ENCODE measurements around the gene ERBB2.
"Not testable (repeated sequence)": the region's sequence is repeated elsewhere in the genome, so short reads cannot be mapped to it uniquely, and the experiment has no call there.

The ERBB2 gene

DNA sequence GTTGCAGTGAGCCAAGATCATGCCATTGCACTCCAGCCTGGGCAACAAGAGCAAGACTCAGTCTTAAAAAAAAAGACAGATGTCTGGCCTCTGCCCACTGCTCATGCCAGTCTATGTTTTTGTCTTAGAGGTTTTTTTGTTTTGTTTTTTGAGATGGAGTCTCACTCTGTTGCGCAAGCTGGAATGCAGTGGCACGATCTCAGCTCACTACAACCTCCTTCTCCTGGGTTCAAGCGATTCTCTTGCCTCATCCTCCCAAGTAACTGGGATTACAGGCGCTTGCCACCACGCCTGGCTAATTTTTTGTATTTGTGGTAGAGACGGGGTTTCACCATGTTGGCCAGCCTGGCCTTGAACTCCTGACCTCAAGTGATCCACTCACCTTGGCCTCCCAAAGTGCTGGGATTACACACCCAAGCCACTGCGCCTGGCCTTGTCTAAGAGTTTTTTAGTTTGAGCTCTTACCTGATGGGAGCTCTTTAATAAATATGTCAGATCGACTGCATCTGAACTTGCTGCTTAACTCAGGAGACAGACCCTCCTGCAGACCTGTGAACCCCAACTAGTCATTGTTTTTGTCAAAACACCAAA is 48.7 kb downstream of the ERBB2 start:
- not testable (repeated sequence) for FAIRE-seq

DNA sequence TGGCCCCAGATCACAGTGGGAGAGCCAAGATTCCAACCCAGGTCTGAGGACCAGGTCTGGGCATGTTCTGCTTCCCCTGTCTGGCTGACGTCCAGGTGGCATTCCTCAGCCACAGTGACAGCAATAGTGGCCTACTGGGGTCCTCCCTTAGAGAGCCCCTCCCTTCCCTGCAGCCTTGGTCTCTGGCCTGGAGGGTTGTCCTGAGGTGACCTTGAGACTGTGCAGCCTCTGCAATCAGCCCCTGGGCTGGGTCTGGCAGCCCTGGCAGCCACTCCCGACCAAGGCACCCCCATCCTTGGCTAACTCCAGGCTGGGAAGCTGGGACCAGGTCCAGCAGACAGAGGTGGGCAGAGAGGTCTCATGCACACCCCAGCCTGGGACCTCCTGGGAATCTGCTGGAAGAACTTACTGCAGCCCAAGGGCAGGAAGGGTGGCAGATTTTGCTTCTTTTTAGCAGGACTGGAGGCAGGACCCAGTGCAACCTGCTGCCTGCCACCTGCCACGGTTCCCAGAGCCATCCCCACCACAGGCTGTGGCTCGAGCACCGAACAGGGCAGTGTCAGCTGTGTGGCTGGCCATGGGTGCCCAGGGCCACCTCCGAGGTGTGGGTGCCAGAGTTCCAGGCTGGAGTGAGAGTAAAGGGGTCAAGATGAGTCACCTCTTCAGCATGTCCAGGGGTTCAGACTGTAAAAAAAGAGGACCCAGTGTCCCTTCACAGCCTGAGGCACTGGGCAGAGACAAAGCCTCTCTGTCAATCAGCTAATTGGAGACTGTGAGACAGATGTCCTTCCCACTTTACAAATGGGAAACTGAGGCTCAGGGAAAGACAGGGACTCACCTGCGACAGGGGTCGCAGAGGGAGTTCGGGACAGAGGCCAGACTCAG is 50.5 kb downstream of the ERBB2 start:
- FAIRE-seq = no peak

DNA sequence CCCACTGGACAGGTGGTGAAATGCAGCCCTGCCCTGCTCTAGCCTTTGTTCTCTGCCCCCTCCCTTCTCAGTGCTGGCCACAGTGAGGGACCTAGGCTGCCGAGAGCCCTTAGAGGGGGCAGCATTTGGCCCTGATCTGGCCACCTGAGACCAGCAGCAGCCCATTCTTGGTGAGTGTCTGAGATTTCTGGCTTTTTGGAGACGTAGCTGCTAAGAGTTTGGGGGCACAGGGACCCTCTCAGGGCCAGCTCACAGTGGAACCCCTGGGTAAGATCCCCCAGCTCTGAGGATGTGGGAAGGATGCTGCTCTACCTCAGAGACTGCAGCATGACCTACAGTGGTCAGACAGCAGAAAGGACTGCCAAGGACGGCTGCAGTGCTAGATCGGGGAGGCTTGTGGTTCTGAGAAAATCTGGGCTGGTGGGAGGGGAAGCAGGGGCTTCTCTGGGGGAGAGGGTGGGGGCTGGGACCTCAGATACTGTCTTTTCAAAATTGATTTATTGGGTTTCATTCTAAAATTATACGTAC is 51.2 kb downstream of the ERBB2 start:
- no peak for FAIRE-seq

DNA sequence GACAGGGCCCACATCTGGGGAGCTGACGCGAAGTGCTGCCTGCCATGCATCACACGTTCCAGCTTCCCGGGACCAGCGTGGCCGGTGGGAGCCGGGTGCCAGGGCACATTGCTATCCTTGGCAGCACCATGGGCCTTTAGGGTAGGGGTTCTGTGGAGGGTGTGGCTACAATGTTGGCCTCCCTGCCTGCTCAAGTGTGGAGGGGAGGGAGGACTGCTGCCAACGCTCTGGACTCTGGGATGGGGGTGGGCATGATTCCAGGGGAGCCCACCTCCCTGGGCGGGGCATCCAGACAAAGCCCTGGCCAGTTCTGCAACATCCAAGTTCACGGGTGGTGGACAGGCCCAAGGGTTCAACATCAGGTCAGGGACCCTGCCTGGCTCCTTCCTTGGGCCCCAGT is 51.8 kb downstream of the ERBB2 start:
- no peak for FAIRE-seq

DNA sequence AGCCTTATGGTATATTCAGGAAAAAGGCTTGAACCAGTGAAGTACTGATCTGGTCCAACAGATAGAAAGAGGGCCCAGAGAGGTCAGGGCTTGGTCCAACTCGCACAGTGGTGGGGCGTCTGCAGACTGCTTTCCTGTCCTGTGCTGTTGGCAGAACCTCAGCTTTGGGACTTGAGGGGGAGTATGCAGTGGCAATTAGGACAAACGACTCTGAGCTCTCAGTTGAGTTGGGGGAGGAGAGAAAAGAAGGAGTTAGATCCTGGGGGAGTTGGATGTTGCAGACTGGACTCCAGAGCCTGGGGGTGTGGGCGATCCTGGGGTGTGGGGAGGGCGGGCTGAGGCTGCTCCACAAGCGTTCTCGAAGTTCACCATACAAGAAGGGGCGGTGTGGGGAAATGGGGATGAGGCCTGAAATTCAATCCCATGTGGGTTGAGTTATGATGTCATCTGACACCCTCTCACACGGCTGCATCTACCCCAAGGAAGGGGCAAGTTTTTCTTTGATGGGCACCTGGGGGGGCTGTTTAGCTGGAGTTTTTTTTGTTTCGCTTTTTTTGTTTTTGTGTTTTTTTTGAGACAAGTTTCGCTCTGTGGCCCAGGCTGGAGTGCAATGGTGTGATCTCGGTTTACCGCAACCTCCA is 52.5 kb downstream of the ERBB2 start:
- FAIRE-seq = no peak

DNA sequence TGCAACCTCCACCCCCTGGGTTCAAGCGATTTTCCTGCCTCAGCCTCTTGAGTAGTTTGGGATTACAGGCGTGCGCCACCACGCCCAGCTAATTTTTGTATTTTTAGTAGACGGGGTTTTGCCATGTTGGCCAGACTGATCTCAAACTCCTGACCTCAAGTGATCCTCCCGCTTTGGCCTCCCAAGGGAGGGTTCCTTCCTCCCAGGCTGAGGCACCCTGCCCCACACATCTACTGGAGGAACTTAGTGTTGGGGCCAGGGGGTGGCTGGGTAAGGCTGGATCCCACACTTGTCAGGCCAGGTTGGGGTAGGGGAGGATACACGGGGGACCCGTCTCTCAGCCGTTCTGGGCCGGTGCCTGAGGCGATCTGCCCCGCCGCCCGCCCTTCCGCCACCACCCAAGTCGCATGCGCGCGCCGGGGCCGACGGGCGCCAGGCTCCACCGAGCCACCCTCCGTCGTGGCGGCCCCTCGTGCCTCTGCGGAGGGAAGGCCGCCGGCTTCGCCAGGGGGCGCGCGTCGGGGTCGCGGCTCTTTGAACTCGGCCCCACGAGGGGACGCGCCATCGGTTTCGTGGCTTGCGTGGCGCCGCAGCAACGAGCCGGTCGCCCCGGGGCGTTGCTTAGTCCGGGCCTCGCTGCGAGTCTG is 53.8 kb downstream of the ERBB2 start:
- no peak for FAIRE-seq

DNA sequence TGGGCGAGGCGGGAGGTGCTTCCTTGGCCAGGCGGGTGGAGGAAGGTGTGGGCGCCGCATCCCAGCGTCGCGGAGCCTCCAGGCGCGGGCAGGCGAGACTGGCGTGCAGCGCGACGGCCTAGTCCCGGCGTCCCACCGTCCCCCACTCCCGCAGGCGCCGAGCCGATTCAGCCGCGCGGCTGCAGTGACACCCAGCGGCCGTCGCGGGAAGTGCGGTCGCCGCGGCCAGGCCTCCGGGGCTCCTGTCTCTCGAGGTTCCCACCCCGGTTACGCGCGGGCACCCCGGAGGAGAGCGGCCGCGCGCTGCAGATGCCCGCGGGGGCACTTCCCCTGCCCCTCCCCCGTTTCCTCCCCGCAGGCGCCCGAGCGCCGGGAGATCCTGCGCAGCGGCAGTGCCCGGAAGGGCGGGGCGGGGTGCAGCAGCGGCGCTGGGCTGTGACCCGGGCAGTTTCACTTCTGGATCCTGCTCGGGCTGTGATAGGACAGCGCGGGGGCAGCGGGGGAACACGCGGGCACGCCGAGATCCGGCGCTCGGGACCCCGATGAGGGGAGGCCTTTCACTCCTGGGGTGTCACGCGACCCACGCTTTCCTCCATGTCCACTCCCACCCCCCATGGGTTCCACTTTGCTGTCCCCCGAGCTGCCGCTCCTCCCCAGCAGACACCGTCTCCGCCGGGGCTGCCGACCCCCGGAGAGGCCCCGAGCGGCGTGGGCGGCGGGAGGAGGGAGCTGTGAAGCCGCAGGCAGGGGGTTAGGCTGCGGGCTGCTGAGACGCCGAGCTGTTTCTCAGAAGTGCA is 54.5 kb downstream of the ERBB2 start:
- no peak for FAIRE-seq

DNA sequence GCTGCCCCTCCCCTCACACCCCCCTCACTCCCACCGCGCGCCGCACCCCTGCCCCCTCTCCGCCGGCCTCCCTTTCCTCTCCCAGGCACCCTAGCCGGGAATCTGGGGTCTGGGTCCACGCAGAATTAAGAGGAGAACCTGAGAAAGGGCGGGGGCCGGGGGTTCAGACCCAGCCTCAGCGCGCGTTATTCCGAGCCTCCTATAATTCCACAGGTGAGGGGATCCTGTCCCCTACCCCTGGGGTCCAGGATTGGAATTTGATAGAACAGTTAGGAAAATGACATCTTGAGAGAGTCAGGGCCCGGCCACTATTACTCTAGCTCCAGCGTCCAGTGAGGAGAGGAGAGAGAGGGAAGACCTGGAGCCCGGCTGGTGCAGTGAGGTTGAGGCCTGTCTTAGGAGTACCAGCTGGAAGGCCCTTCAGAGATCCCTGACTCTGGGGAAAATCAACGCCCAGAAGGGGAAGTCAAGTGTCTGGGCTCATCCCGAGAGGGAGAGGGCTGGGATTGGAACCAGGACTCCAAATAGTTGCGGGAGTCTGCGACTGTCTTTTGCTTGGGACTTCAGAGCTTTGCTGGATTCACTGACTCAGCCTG is 55.2 kb downstream of the ERBB2 start:
- FAIRE-seq = no peak

DNA sequence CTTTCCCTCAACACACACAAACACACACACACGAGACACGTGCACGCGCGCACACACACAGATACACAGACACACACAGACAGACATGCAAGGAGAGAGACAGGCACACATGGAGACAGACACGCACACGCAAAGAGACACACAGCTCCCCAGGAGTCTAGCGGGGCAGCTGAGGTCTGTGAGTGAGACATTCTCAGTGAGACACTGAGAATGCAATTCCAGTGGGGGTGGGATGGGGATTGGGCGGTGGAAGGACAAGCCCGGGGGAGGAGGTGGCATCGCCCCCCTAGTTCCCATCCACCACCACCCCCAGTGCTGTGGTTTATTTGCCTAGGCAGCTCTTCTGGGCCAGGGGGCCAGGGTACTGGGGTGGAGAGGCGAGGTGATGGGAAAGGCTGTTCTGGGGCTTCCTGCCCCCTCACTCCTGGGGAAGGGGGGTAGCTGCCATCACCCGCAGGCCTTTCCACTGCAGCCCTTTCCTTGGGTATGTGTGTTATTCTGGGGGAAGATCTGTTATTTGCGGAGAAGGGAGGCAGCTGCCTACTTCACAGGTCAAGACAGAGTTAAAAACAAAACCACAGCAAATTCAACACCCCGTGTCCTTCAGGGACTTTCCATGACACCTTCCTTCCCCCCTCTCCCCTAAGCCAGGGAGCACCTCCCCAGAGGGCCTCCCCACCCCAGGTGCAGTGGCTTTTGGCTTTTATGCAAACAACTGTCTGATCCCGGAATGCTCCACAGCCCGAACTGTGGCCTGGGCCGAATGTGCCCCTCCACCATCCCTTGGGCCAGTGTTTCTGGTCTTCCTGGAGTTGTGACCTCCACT is 55.9 kb downstream of the ERBB2 start:
- no peak for FAIRE-seq

DNA sequence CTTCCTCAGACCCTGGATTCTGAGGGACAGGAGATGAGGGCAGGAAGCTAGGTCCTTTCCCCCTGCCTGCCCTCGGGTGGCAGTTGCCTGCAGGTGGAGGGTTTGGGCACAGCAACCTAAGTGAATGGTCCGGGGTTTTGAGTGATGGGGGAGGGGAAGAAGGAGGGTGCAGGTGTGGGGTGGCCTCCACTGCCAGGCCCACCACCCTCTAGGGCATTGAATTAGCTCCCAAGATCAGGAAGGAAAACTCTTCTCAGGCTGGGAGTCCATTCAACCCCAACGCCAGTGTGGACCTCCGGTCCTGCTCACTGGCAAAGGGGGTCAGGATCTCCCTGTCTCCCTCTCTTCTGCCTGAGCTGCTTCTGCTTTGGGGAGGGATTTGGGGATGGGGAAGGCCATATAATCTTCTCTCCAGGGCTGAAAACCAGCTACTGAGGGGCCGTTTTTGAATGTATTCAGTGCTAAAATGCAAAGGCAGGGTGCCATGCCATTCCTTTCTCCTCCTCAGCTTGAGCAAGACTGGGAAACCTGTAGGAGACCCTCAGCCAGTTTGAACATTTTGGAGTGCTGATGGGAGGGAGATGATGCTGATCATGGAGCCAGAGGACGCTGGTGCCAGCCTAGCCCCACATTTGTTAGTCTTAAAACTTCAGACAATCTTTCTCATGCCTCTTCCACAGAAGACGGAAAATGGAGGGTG is 56.7 kb downstream of the ERBB2 start:
- FAIRE-seq = no peak

DNA sequence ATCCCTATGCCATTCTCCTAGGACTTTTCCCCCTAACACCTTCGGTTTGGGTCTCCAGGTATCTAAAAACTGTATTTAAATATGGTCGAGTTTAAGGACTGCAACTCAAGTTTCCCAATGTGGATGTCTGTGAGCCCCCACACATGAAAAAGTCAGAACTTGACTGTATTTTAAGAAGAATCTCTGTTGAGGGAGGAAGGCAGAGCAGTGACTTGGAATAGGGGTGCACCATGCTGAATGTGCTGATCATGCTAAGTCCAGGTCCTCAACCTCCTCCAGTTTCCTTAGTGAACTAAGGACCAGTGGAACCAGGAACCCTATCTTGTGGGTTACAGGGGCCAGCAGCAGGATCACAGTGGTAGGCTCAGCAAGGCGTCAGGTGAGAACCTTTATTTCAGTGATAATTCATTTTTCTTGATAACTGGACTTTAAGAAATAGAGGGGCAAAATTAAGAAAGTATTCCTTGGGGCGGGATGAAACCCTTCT is 57.4 kb downstream of the ERBB2 start:
- FAIRE-seq = no peak

DNA sequence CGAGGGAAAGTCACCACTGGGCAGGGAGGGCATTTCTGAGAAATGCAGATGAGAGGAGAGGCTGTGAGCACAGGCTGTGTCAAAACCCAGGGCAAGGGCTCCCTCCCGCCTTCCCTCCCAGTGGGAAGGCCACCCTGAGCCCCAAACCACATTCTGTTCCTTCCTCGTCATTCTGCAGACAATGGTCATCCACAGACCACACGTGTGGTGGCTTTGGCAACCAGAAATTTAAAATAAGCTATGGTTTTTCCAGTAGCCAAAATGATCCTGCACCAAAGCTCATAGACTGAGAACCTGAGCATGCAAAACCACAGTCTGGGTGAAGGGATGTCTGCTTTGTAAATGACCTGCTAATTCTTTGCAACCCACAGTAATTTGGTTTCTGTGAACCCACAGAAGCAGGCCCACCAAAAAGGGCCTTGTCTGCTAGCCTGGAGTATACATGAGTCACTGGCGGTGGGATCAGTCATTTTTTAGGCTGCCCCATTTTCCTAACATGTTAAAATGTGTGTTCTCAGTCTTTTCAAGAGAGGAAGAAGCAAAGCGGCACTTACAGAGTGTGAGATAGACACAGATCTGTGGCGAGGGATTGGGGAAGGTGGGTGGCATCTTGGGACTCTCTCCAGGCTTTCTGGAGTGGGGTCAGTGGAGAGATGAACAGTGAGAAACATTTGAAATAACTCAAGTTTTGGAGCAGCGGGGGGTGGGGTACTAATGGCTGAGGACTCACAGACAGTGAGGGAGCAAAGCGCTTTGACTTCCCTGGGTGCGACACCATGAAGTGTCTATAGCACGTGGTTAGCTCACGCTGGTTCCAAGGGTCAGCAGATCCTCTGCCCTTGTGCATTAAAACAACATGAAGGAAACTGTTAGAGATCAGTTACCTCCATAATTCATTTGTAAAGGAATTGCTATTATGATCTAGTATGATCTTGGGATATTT is 58.3 kb downstream of the ERBB2 start:
- no peak for FAIRE-seq

DNA sequence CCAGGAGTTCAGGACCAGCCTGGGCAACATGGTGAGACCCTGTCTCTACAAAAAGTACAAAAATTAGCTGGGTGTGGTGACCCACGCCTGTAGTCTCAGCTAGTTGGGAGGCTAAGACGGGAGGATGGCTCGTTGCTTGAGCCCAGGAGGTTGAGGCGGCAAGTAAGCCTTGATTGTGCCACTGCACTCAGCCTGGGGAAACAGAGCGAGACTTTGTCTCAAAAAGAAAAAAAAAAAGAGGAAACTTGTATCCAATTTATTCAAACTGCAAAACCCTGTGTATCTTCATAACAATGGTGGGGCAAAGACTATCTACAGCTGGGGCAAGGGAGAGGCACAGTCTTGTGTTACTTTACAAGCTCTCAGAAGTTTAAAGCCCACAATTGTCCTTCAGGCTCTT is 59.3 kb downstream of the ERBB2 start:
- no peak for FAIRE-seq

DNA sequence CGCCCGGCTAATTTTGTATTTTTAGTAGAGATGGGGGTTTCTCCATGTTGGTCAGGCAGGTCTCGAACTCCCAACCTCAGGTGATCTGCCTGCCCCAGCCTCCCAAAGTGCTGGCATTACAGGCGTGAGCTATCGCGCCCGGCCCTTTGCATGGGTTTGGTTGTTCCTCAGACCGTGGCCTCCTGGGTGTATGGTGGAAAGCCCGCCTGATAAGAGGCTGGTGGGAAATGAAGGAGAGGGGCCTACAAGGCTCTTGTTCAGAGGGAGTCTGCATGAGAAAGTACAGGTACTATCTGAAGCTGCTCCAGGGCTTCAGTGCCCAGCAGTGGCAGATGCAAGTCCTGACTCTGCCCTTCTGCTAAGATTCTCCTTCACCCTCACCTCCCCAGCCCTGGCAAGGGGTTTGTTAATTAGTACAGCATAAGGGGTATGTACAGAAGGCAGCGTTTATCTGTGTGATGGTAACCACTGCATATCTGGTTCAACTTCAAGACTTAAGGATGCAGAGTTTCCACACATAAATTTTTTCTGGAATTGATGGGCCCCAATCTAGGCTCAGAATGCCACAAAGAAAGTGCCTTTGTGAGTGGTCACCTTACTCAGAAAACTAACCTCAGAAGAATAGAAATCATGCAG is 62.1 kb downstream of the ERBB2 start:
- FAIRE-seq = no peak

DNA sequence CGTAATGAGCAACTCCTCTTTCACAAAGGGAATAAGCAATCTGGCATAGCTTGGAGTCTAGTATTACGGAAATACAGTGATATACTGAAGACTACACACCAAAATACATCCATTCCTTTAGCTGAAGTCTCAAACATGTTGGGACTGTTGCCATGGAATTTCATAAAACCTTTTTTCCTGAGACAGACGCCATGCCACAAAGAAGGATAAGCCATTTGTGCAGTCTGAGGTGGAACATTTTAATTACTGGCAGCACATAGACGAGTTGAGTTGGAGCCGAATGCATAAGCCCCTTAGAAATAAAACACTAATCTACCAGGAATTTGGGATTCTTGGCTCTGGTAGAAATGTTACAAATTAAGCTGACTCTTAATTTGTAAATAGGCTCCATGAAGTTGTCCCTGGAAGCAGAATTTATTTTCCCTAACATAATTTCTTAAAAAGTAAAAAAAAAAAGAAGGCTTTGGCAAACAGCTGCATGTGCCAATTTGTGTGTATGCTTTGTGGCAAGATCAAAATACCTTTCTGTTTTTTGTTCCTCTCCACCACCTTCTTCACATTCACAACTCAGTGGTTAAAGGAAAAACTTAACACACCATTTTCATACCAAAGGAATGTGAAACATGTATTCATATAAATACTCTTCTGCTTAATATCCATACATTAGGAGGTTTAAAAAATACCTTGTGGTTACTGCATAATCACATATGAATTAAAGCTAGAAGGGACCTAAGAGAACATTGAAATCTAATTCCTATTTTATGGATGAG is 63.4 kb downstream of the ERBB2 start:
- no peak for FAIRE-seq

DNA sequence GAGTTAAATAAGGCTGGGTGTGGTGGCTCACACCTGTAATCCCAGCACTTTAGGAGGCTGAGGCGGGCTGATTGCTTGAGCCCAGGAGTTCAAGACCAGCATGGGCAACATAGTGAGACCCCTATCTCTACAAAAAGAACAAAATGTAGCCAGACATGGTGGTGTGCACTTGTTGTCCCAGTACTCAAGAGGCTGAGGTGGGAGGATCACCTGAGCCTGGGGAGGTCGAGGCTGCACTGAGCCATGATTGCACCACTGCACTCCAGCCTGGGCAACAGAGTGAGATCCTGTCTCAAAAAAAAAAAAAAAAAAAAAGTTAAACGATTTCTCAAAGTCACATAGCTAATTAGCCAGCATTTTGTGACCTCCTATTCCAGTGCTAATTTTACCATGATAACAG is 64.3 kb downstream of the ERBB2 start:
- FAIRE-seq = not testable (repeated sequence)

DNA sequence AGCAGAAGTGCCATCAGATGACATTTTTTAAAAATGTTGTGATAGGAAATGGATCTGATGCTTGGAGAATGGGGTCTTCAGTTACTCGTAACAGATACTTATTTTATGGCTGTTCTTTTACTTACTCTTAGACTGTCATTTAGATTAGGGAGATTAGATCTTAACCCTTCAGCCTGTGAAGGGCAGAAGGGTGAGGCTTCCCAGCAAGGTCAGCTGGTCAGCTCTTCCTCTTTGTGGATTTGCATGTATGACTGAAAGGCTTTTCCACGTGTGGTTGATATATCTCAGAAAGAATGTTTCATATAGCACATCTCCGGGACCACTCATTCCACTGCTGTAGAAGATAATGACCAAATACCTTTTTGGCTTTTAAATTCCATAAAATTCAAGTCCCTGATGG is 65.3 kb downstream of the ERBB2 start:
- FAIRE-seq = no peak

DNA sequence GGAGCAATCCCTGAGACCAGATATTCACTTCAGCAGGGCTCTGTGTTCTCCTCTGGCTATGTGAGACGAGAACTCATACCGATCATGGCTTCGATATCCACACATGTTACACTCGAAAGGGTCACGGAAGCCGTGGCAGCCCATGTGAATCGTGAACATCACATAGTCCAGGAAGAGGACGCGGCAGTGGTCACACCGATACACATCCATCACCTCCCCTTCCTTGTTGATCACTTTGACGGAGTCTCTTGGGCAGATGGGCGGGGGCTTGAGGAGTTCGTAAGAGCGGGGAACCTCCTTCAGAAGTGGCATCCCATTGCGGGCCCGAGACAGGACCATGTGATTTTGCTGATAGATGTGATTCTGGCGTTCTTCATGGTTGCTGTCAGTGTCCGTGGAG is 65.9 kb downstream of the ERBB2 start:
- no peak for FAIRE-seq
